HepG2 (cell line): ENCODE measurements around the gene AK3. TPM values are rescaled to one million over a fixed set of nuclear protein-coding genes. Genes with fewer than 3 reads are reported as not detected.

Source experiments
- CC2D1A ChIP-seq: sonication (generic); formaldehyde crosslinking; IDR thresholded peaks from 2 replicates; pipeline ENCODE4 v1.8.1; 2023; ENCODE audit warnings: mild to moderate bottlenecking, missing genetic modification reagents
- E2F5 ChIP-seq: sonication (generic); formaldehyde crosslinking; conservative IDR thresholded peaks from 2 replicates; pipeline ENCODE4 v1.4.0; 2020; ENCODE audit warnings: missing genetic modification reagents
- FOXJ3 ChIP-seq: sonication (generic); formaldehyde crosslinking; IDR thresholded peaks from 2 replicates; pipeline ENCODE4 v1.4.0; 2020; ENCODE audit warnings: missing genetic modification reagents, mild to moderate bottlenecking, borderline replicate concordance
- ISL2 ChIP-seq: sonication (generic); formaldehyde crosslinking; IDR thresholded peaks from 2 replicates; pipeline ENCODE4 v1.5.0; 2020; ENCODE audit warnings: missing genetic modification reagents
- MATR3 ChIP-seq: sonication (generic); formaldehyde crosslinking; IDR thresholded peaks from 2 replicates; pipeline ENCODE4 v1.4.0; 2020; ENCODE audit warnings: missing genetic modification reagents
- NR2C2 ChIP-seq: sonication (generic); formaldehyde crosslinking; IDR thresholded peaks from 2 replicates; pipeline ENCODE4 v1.4.0; 2020; ENCODE audit warnings: missing genetic modification reagents, mild to moderate bottlenecking, moderate library complexity, borderline replicate concordance
- POGZ ChIP-seq: sonication (generic); formaldehyde crosslinking; IDR thresholded peaks from 2 replicates; pipeline ENCODE4 v1.4.0; 2020; ENCODE audit warnings: mild to moderate bottlenecking, missing genetic modification reagents
- PRDM15 ChIP-seq: sonication (generic); formaldehyde crosslinking; IDR thresholded peaks from 2 replicates; pipeline ENCODE4 v1.4.0; 2020; ENCODE audit warnings: missing genetic modification reagents
- RBAK ChIP-seq: sonication (generic); formaldehyde crosslinking; IDR thresholded peaks from 2 replicates; pipeline ENCODE4 v1.5.1; 2020; ENCODE audit warnings: mild to moderate bottlenecking, missing genetic modification reagents
- RNF2 ChIP-seq: fragments of 450-650 bp; conservative IDR thresholded peaks from 2 replicates; pipeline ENCODE4 v1.6.1; 2016; ENCODE audit warnings: low read depth
- STAG1 ChIP-seq: sonication (generic); formaldehyde crosslinking; IDR thresholded peaks from 2 replicates; pipeline ENCODE4 v1.4.0; 2020; ENCODE audit warnings: missing genetic modification reagents
- TMF1 ChIP-seq: sonication (generic); formaldehyde crosslinking; IDR thresholded peaks from 2 replicates; pipeline ENCODE4 v1.8.1; 2022; ENCODE audit warnings: low read depth, missing genetic modification reagents
- ZNF432 ChIP-seq: sonication (generic); formaldehyde crosslinking; IDR thresholded peaks from 2 replicates; pipeline ENCODE4 v1.5.0; 2020; ENCODE audit warnings: missing genetic modification reagents, mild to moderate bottlenecking, borderline replicate concordance
- ZNF512B ChIP-seq: sonication (generic); formaldehyde crosslinking; IDR thresholded peaks from 2 replicates; pipeline ENCODE4 v1.5.1; 2020; ENCODE audit warnings: missing genetic modification reagents, mild to moderate bottlenecking, borderline replicate concordance
- ZNF737 ChIP-seq: sonication (generic); formaldehyde crosslinking; IDR thresholded peaks from 2 replicates; pipeline ENCODE4 v1.5.0; 2020; ENCODE audit warnings: missing genetic modification reagents, mild to moderate bottlenecking, borderline replicate concordance
- ZNF75D ChIP-seq: sonication (generic); formaldehyde crosslinking; IDR thresholded peaks from 2 replicates; pipeline ENCODE4 v1.8.1; 2023; ENCODE audit warnings: missing genetic modification reagents, mild to moderate bottlenecking, borderline replicate concordance
- ZSCAN30 ChIP-seq: sonication (generic); formaldehyde crosslinking; IDR thresholded peaks from 2 replicates; pipeline ENCODE4 v1.5.0; 2020; ENCODE audit warnings: mild to moderate bottlenecking, missing genetic modification reagents
- polyA plus RNA-seq, 8 experiments: library from polyadenylated mRNA; depleted of rRNA in 3 of 8; stranded (reverse) in 7 of 8; unstranded in 1 of 8; fragments of >200 nt; fragmentation: Illumina TruSeq in 4 of 8; extraction: Trizol in 4 of 8; gene quantifications; 2 replicates each; pipeline versions ENCODE4 v1.2.1 to v1.2.3, GENCODE V29; 2011 to 2016; ENCODE audit warnings: low read depth in 4 of 8, missing spikeins in 1 of 8, mixed read lengths in 1 of 8; ENCODE audit not compliant: insufficient read depth in 1 of 8
- total RNA-seq, 5 experiments: library from RNA; depleted of rRNA; stranded (reverse); fragments of >200 nt; fragmentation: Illumina TruSeq; extraction: Trizol; gene quantifications; 2 replicates each; pipeline ENCODE4 v1.2.3, GENCODE V29; 2016; ENCODE audit warnings: low read depth in 1 of 5
- TF ChIP-seq, protein P1 (sequence below): sonication (generic); formaldehyde crosslinking; IDR thresholded peaks from 2 replicates; pipeline ENCODE4 v1.8.0; 2022; ENCODE audit warnings: missing genetic modification reagents, mild to moderate bottlenecking, inconsistent platforms, borderline replicate concordance
- TF ChIP-seq, protein P2 (sequence below): sonication (generic); formaldehyde crosslinking; IDR thresholded peaks from 2 replicates; pipeline ENCODE4 v1.9.0; 2021; ENCODE audit warnings: missing genetic modification reagents, mild to moderate bottlenecking, borderline replicate concordance

AK3 gene
- total and polyA plus RNA-seq, 2 of the 13 experiments (the other 11 are each of a cell fraction or from before 2014, with no cell fraction given): 76.8 to 109 TPM

GRCh38 chr9:4740638-4741364, at the start of gene AK3 (continued):
- TF ChIP-seq ZNF512B (CRISPR knock-in tag): no peak
- TF ChIP-seq, protein P1, sequence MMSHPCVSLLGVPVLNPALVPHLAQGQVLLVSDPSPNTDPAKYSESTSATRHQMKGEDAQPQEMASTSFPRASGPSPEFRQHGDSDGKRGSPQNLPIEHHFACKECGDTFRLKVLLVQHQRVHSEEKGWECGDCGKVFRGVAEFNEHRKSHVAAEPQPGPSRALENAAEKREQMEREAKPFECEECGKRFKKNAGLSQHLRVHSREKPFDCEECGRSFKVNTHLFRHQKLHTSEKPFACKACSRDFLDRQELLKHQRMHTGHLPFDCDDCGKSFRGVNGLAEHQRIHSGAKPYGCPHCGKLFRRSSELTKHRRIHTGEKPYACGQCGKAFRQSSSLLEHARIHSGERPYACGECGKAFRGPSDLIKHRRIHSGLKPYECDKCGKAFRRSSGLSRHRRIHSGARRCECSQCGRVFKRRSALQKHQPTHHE (CRISPR knock-in tag): peak; percentile 42; the same call in 1 of the 2 replicates
- TF ChIP-seq TMF1 (CRISPR knock-in tag): no peak; the same call in 1 of the 2 replicates
- no peak for TF ChIP-seq ZNF75D (CRISPR knock-in tag)
- TF ChIP-seq PRDM15 (CRISPR knock-in tag): peak; percentile 70; the same call in 1 of the 2 replicates
- TF ChIP-seq FOXJ3: no peak
- TF ChIP-seq MATR3 (CRISPR knock-in tag): no peak
- TF ChIP-seq STAG1: peak; percentile 54
- TF ChIP-seq, protein P2, sequence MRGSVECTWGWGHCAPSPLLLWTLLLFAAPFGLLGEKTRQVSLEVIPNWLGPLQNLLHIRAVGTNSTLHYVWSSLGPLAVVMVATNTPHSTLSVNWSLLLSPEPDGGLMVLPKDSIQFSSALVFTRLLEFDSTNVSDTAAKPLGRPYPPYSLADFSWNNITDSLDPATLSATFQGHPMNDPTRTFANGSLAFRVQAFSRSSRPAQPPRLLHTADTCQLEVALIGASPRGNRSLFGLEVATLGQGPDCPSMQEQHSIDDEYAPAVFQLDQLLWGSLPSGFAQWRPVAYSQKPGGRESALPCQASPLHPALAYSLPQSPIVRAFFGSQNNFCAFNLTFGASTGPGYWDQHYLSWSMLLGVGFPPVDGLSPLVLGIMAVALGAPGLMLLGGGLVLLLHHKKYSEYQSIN (CRISPR knock-in tag): no peak
- TF ChIP-seq RNF2: peak; percentile 74; the same call in 1 of the 2 replicates
- TF ChIP-seq ZNF737 (CRISPR knock-in tag): no peak
- TF ChIP-seq E2F5: peak; percentile 89
- TF ChIP-seq ISL2 (CRISPR knock-in tag): peak; percentile 61; the same call in 1 of the 2 replicates
- no peak; the same call in 1 of the 2 replicates for TF ChIP-seq POGZ (CRISPR knock-in tag)
- no peak for TF ChIP-seq CC2D1A (CRISPR knock-in tag)
- no peak for TF ChIP-seq ZSCAN30 (CRISPR knock-in tag)
- peak; percentile 35; the same call in 1 of the 2 replicates for TF ChIP-seq NR2C2 (CRISPR knock-in tag)
- TF ChIP-seq ZNF432: no peak
- no peak for TF ChIP-seq RBAK (CRISPR knock-in tag)
